ENCODE data around the gene PSMD11. TPM values are rescaled to one million over a fixed set of nuclear protein-coding genes. Genes with fewer than 3 reads are reported as not detected.

Gene PSMD11
- total and polyA plus RNA-seq, 2 donors (not counting 3 experiments of a cell fraction or from before 2014, with no cell fraction given): 59.4 to 153 TPM

- Histone ChIP-seq H3K4me2 (ENCODE audit: insufficient read depth, low read length) (no peak overlapping the region), H2AFZ (ENCODE audit: low read depth, low read length) (no peak overlapping the region), H3K27ac (ENCODE audit: insufficient read depth, low read depth, low read length) (no peak overlapping the region), H3K79me2 (ENCODE audit: control insufficient read depth, insufficient read depth, low read length) (no peaks in the 10 kb centered on the region), H3K9ac (replicated peaks; ENCODE audit: extremely low read depth, insufficient read depth, low read length) (no peak overlapping the region), H3K4me3 (replicated peaks in 1 of 3; ENCODE audit: insufficient read depth in 1 of 3, low read depth in 1 of 3, low read length in 3 of 3) (no peak overlapping the region), H3K36me3 (ENCODE audit: control insufficient read depth in 2 of 2, extremely low read depth in 1 of 2, insufficient read depth in 2 of 2, low read length in 2 of 2) (no peaks in the 10 kb centered on the region), H3K27me3 (ENCODE audit: control insufficient read depth in 2 of 2, insufficient read depth in 2 of 2, low read length in 2 of 2) (no peaks in the 10 kb centered on the region), H3K4me1 (ENCODE audit: control insufficient read depth, extremely low read depth, insufficient read depth, low read length) (peaks cover 4% of the 10 kb centered on the region), H3K9me1 (replicated peaks; ENCODE audit: control insufficient read depth, extremely low read depth, insufficient read depth, low read length) (no peaks in the 10 kb centered on the region), H4K20me1 (replicated peaks; ENCODE audit: control insufficient read depth, extremely low read depth, insufficient read depth, low read length) (no peaks in the 10 kb centered on the region), H3K9me3 (replicated peaks; ENCODE audit: control insufficient read depth, insufficient read depth, low read length) (no peaks in the 10 kb centered on the region)
- FAIRE-seq (no peak), DNase-seq (ENCODE audit: low read depth, low spot score) (no peak)
- ChIA-PET CTCF (interaction anchor here (1.4 kb wide), 1 partner anchor 37 kb away, joined by 3 read pairs; no protein-coding TSS in a partner anchor), POLR2A (no interaction called here)
- dilution Hi-C loops (cut with MboI; ENCODE audit: extremely low pct_ligation_motif_present, low sequenced_read_pairs) (no loop called here), intact Hi-C loops (cut with micrococcal nuclease) (no loop called here)
- no TSS peak for BruUV-seq (replicated peaks)
- TF ChIP-seq CTCF (IDR thresholded peaks at IDR 0.05; ENCODE audit: extremely low read depth in 1 of 2, insufficient read depth in 1 of 2, low read depth in 1 of 2, low read length in 2 of 2): no peak
- no peak for TF ChIP-seq MYC (IDR thresholded peaks at IDR 0.05; ENCODE audit: low read depth, low read length)
- TF ChIP-seq POLR2A (IDR thresholded peaks at IDR 0.05; ENCODE audit: low read depth, low read length): no peak
- no peak for TF ChIP-seq MAX (IDR thresholded peaks at IDR 0.05; ENCODE audit: insufficient read depth, insufficient read length)
- TF ChIP-seq FOS (IDR thresholded peaks at IDR 0.05; ENCODE audit: borderline replicate concordance, insufficient read depth, low read length): no peak
- no peak for TF ChIP-seq JUN (IDR thresholded peaks at IDR 0.05; ENCODE audit: borderline replicate concordance, insufficient read depth, insufficient read length, low read depth)
- no peak for TF ChIP-seq GATA2 (IDR thresholded peaks at IDR 0.05; ENCODE audit: insufficient read depth, insufficient read length, low read depth, low read length)
- TF ChIP-seq EZH2 (IDR thresholded peaks at IDR 0.05; ENCODE audit: borderline replicate concordance, low read depth, low read length, severe bottlenecking): no peak
- TF ChIP-seq POLR2AphosphoS5 (IDR thresholded peaks at IDR 0.05; ENCODE audit: insufficient read depth, low read depth, low read length): no peak
These were observed 54.1 kb downstream of the PSMD11 start for GRCh38 chr17:32498391-32498790.
